Measurements from ENCODE around the gene DOCK11.

DNA sequence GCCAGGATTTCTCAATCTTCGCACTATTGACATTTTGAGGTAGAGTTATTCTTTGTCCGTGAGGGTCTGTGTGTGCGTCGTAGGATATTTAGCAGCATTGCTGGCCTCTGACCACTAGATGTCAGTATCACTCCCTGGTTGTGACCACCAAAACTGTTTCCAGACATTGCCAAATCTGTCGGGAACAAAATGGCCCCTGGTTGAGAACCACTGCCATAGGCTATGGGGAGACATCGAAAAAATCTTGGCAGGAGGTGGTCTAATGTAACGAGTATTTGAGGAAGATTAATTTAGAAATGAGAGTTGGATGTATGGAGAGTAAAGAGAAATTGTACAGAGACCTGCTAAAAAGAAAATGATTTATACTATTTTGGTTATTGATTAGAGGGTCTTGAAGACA lies 108.4 kb downstream of the DOCK11 start:
- TF ChIP-seq, protein P1, sequence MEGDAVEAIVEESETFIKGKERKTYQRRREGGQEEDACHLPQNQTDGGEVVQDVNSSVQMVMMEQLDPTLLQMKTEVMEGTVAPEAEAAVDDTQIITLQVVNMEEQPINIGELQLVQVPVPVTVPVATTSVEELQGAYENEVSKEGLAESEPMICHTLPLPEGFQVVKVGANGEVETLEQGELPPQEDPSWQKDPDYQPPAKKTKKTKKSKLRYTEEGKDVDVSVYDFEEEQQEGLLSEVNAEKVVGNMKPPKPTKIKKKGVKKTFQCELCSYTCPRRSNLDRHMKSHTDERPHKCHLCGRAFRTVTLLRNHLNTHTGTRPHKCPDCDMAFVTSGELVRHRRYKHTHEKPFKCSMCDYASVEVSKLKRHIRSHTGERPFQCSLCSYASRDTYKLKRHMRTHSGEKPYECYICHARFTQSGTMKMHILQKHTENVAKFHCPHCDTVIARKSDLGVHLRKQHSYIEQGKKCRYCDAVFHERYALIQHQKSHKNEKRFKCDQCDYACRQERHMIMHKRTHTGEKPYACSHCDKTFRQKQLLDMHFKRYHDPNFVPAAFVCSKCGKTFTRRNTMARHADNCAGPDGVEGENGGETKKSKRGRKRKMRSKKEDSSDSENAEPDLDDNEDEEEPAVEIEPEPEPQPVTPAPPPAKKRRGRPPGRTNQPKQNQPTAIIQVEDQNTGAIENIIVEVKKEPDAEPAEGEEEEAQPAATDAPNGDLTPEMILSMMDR (IDR thresholded peaks at IDR 0.05) = peak; percentile 56 to 70 (median 65)
- TF ChIP-seq POLR2A (IDR thresholded peaks at IDR 0.05) = no peak
